ENCODE results near the gene STPG1.

DNA sequence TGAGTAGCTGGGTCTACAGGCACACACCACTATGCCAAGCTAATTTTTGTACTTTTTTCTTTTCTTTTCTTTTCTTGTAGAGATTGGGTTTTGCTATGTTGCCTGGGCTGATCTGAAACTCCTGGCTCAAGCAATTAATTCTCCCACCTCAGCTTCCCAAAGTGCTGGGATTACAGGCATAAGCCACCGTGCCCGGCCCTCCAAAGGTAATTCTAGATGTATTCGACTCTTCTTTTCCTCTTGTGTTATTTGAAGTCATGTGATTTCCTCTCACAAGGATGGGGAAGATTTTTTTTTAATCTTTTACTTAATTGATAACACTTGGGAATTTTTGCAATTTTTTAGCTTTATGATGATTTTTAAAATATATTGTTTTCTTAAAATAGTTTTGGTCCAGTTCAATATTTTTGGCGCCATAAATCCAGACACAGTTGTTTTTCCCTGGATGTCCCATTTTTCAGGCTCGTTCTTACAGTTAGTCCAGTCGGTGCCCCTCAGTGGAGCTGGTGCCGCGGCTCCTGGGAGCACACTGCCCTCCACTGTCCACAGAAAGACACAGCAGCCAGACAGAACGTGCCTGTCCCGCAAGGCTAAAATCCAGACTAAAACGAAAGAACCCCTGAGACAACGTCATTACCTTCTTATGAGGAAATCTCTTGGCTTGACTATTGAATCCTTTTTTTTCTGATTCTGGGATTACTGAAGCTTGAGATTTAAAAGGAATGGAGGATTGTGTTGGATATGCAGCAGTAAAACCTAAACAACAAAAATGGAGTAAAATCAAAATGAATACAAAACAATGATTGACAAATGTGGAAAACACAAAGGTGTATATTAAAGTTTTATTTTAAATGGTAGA, 22.4 kb downstream of the STPG1 start:
- TF ChIP-seq EZH2 (optimal IDR thresholded peaks at IDR 0.05; ENCODE audit: low read depth, low read length) (no peak), EZH2phosphoT487 (IDR thresholded peaks at IDR 0.05; ENCODE audit: low read length) (no peak)
- TF ChIP-seq, protein P1, sequence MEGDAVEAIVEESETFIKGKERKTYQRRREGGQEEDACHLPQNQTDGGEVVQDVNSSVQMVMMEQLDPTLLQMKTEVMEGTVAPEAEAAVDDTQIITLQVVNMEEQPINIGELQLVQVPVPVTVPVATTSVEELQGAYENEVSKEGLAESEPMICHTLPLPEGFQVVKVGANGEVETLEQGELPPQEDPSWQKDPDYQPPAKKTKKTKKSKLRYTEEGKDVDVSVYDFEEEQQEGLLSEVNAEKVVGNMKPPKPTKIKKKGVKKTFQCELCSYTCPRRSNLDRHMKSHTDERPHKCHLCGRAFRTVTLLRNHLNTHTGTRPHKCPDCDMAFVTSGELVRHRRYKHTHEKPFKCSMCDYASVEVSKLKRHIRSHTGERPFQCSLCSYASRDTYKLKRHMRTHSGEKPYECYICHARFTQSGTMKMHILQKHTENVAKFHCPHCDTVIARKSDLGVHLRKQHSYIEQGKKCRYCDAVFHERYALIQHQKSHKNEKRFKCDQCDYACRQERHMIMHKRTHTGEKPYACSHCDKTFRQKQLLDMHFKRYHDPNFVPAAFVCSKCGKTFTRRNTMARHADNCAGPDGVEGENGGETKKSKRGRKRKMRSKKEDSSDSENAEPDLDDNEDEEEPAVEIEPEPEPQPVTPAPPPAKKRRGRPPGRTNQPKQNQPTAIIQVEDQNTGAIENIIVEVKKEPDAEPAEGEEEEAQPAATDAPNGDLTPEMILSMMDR (IDR thresholded peaks at IDR 0.05; ENCODE audit: low read length) = peak; percentile 97
